T47D (cell line): ENCODE results near the gene RALGPS1.

Experiments used
- DNase-seq, 2 experiments: peaks; one replicate each; pipeline versions ENCODE4 v3.0.0 to v3.0.0-alpha.2; 2011 to 2012; ENCODE audit warnings: low read depth in 1 of 2, low spot score in 1 of 2
- JUND ChIP-seq: IDR thresholded peaks from 2 replicates; pipeline ENCODE4 v1.6.1; 2012; ENCODE audit warnings: low read depth
- in situ Hi-C: cut with HindIII; loops from 2 replicates; pipeline ENCODE4 v1.10.0; 2016; ENCODE audit warnings: low sequenced_read_pairs, low pct_unique_long_range_greater_than_20kb

Gene RALGPS1

DNA sequence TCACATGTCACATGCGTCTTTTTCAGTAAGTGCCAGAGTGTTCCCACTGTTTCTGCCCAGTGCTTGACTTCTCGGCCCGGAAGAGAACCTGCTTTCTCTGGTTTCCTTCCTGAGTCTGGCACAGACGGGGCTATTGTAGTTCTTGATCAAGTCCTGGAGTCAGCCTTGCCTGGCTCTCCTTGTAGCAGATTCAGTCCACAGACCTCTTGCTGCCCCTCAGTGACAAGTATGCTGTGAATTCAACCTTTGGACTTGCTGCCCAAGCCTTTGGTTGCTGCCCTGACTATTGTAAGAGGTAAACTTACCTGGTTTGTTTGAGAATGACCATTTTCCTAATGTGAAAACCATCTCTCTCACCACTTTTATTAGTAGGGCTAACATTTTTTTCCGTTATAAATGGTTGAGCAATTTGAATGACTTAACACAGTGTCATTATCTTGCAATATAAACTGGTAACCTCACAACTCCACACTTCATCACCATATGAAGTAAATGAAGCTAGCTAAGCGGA lies 29.4 kb upstream of the RALGPS1 start:
- no peak for DNase-seq
- TF ChIP-seq JUND: no peak
- in situ Hi-C loops: no loop called here

DNA sequence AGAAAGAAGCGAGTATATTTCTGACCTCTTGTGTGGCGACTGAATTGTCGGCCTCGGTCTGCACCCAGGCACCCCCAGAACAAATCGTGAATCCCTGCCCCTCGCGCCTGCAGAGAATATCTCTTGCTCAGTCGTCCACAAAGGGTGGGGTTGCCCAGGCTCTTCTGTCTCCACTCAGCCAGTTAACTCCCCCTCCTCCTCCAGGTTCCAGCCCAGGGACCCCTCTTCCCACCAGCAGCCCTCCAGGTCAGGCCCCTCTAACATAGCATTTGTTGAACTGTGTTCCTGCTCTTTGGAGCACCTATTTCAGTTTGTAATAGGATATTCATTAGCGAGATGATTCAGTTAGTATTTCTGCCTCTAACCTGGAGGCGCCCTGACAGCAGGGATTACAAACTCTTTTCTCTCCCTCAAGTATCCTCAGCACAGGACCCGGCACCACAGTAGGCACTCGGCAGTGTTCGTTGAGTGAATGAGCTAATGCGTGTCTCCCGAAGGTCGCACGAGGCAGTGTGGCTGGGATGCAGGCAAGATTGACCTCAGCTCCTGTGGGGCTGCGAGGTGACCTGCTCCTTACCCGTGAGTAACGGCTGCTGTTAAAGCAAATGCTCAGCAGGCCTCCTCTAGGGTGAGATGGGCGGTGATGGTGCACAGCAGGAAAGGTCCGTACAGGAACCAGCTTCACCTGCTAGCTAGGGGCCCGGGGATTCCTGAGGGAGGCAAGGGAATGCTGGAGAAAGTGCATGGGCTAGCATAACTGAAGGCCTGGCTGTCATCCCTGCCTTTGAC lies 28.4 kb upstream of the RALGPS1 start:
- in situ Hi-C loops: no loop called here

DNA sequence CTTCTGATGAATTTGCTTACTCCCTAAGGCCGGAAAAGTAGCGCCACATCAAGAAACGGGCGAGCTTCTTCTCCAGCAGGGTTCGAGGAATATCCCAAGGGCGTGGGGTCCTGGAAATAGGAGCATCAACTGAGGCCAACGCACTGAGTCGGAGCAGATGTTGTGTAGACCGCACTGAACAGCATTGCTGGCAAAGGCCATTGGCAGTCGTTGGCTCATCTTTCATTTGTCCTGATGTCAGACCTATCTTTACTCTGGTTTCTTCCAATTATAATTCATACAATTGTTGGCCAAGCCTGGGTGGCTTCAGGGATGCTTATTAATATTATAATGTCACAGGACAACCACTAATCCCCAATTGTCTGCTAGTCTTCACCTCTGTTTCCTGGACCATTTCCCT lies 27.7 kb upstream of the RALGPS1 start:
- TF ChIP-seq JUND: no peak
- DNase-seq: no peak
- in situ Hi-C loops: no loop called here

More for the DNA sequence above, 28.4 kb upstream of the RALGPS1 start:
- no peak for DNase-seq
- no peak for TF ChIP-seq JUND

DNA sequence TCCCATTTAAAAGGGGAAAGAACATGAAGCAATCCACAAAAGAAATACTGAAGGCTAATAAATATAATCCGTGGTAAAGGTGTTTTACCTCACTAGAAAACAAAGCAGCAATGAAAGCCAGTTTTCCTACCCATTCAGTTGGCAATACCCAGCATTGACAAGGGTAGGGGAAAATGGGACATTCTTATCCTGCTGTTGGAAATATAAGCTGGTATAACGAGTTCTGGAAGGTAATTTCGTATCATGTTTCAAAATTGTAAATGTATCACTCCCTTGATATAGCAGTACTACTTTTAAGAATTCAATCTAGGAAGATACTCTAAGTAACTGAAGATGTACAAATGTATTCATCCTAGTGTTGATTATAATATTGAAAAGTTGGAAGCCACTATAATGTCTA lies 22.9 kb upstream of the RALGPS1 start:
- no peak for TF ChIP-seq JUND
- in situ Hi-C loops: no loop called here
- DNase-seq: peak in 1 of 2 experiments; percentile 30

DNA sequence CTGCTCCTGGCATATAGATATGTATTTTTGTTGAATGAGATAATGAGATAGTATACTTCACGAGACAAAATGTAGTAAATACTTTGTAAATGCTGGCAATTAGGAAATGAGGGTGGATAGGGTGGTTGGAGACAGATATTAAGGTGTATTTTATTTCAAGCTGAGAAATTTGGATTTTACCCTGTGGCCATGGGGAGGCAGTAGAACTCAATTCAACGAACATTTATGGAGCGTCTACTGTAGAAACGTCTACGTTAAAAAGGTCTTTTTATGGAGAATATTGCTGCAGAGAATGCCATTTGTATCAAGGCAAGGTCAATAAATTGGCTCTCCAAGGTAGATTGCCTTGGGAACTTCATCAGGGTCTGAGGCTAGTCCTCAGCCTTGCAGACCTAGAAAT lies 21.5 kb upstream of the RALGPS1 start:
- peak in 1 of 2 experiments; percentile 22 for DNase-seq
- in situ Hi-C loops: no loop called here
- no peak for TF ChIP-seq JUND

DNA sequence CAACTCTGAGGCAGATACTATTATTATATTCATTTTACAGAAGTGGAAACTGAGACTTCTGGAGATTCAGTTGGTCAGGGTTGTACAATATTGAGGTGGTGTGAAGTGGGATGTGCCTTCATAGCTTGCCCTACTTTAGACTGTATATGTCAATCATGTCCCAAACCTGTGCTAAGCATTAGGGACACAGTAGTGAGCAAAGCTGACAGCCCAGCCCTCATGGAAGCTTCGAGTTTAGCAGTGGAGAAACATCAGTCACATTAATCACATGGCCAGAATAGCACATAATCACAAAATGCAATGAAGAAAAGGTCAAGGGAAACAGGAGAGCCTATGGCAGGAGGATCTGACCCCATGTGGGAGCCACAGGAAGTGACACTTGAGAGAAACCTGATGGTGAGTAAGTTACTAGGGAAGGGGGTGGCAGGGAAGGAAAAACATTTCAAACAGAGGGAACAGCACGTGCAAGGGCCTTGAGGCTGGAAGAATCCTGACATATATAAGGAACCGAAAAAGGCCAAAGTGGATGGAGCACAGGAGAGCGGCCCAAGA lies 20.5 kb upstream of the RALGPS1 start:
- in situ Hi-C loops: no loop called here
- no peak for TF ChIP-seq JUND
- no peak for DNase-seq

DNA sequence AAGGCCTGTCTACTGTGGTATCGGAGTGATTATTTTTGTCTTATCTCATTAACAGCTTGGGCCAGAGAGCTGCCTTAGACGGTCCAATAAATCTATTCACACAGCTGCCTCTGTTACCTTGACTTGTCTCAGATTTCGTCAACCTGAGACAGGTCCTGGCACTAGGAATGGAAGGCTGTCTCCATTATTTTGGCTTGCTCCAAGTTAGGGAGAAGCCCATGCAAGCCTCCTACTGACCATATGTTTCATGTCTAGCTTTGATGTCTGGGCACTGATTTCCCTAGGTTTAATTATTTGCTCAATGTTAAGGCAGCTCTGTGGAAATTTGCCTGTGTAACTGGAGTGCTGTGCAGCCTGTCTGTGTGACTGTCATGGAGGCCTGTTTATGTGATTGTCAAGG lies 12.4 kb upstream of the RALGPS1 start:
- in situ Hi-C loops: no loop called here
- DNase-seq: no peak
- TF ChIP-seq JUND: no peak

DNA sequence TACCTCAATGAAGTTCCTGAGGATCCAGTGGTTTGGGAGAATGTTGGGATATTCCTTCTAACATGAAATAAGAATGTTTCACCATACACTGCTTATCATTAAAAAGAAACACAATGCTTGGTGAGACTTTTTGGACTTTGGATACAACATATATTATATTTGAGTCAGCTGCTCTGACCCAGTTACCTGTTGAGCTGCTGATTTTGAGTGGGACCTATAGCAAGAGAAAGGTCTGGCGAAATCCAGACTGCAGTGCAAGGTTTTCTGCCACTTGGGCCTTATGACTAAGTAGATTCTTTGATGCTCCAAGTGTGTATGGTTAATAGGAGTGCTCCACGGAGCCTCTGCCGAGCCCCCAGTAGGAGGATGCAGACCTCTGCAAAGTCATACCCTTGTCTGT lies 10.0 kb upstream of the RALGPS1 start:
- in situ Hi-C loops: no loop called here
- TF ChIP-seq JUND: no peak
- DNase-seq: no peak

DNA sequence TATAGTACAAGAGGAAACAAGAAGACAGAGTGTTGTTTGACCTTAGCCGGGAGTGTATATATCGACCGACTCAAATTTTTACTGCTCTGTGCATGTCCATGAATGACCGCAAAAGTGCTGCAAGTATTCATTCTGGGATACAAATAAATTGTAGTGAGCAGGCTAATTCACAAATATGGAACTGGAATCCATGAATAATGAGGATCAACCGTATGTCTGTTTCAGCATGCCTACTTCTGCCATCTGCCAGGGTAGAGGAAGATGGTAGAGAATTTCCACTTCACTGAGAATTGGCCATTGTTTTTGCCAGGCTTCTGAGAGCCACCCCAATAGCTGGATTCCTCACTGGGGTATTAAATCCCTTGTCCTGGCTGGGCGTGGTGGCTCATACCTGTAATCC lies 8.5 kb upstream of the RALGPS1 start:
- DNase-seq: no peak
- no peak for TF ChIP-seq JUND
- in situ Hi-C loops: no loop called here

DNA sequence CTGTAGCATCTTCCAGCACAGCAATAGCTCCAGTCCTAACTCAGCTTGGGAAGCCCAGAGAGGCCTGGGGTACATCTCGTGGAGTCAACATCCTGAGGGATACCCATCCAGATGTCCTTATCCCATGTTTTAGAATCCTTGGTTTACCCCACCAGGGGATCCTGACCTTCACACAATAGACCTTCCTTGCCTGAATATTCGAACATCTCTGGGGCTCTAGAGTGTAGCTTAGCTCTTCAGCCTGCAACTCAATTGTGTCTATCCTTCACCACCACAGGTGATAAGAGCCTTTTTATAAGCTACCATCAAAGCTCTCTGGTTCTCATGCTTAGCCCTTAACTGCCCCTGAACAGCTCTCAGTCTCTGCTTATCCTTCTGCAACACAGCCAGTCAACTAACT lies 7.5 kb upstream of the RALGPS1 start:
- in situ Hi-C loops: no loop called here
- DNase-seq: no peak

DNA sequence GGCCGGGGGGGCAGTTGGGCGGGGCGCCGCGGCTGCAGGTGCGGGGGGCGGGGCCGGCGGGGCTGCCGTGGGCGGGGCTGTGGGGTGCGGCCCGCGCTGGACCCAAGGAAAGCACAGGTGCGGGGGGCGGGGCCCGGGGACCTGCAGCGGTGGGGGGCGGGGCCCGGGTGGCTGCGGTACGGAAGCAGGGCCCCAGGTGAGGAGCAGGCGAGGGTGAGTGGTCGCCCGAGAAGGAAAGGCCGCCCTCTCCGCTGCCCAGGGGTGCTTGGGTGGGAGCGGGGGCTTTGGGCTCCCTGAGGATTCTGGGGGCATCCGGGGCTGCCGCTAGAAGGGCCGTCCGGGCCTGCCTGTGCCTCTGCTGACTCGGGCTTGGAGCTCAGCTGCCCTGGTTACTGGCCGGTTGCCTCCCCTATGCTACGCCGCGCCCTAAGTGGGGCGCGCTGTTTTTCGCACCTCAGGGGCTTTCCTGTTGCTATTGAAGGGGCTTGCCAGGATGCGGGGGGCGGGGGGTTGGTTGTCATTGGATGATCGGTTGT lies 767 bp downstream of the RALGPS1 start:
- DNase-seq: peak; percentile 84 to 86
- TF ChIP-seq JUND: no peak

More for the DNA sequence above, 7.5 kb upstream of the RALGPS1 start:
- no peak for TF ChIP-seq JUND

DNA sequence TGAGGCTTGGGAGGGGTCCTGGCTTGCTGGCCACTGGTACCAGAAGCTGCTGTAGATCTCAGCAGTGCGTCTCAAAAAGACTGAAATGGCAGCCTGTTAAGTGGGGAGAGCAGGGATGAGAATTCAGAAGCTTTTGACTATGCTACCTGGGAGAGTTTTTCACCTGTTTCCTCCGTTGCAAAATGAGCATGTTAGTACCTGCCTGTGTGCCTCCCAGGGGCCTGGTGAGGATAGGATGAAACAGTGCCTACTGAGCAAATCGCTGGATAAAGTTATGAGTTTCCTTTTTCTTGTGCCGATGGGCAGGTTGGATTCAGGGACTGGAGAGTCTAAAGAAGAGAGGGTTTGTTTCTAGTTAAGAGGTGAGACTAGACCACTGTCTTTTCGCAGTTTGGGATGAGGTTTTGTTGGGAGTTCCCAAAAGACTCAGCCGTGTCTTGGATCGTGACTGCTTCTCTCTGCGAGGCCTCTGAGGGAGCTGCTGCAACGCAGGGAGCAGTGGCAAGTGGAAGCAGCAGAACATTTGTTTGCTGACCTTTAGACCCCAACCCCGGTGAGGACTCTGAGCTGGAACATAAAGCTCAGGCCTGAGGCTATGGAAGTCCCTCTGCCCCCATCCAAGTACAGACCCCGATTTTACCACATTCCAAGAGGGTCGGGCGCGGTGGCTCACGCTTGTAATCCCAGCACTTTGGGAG lies 1.4 kb downstream of the RALGPS1 start:
- in situ Hi-C loops: no loop called here
- TF ChIP-seq JUND: no peak
- DNase-seq: no peak

More for the DNA sequence above, 767 bp downstream of the RALGPS1 start:
- in situ Hi-C loops: no loop called here

DNA sequence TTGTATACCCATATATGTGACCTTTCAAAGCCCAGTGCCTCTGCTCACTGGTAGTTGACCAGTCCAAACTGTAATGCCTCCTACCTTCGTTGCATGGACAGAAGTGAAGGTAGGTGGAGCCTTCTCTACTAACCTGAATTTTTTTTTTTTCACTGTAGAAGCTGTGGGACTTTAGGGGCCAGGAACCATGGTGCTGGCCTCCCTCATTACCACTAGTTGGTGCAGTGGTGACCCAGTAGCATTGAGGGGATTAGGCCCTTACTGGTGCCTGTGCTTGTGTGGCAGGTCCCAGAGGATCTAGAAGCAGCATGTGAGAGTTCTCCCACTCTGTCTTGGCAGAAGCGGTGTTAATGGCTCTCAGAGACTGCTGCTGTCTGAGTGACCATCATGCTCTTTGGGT lies 2.3 kb downstream of the RALGPS1 start:
- DNase-seq: peak in 1 of 2 experiments; percentile 27
- in situ Hi-C loops: no loop called here
- TF ChIP-seq JUND: no peak
